ENCODE measurements around the gene DCK. TPM values are rescaled to one million over a fixed set of nuclear protein-coding genes. Genes with fewer than 3 reads are reported as not detected.

DCK gene
- 15.5 to 19.0 TPM (median 18.1 TPM) in 5 replicates for total RNA-seq (2022; extraction: Qiagen RNA extraction)

DNA sequence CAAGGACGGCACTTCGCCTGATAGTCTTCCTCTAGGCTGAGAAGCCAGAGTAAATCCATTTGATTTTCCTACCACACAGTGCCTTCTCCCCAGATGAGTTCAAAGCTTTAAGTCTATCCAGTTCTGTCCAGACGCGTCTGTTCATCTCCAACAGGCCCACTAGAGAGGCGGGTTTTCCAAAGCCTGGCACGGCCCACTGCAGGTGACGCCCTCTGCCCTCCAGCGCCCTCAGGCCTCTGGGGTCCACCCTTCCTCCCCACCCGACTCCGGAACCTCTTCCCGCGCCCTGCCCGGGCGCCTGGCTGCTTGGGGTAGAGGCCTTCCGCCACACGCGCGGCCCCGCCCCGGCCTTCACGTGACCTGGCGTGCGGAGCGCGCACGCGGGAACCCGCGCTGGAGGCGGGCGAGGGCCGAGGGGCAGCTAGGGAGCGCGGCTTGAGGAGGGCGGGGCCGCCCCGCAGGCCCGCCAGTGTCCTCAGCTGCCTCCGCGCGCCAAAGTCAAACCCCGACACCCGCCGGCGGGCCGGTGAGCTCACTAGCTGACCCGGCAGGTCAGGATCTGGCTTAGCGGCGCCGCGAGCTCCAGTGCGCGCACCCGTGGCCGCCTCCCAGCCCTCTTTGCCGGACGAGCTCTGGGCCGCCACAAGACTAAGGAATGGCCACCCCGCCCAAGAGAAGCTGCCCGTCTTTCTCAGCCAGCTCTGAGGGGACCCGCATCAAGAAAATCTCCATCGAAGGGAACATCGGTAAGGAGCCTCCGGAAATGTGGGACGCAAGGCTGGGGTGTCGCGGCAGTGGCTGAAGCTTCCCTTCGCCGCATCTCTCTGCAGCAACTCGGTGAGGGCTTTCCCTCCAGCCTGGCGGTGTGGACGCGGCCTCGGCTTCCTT is at the start of gene DCK:
DCK (plus strand) TSS at position 469 of the 888 bp plus-strand sequence; CDS start at position 656, 187 bp downstream.

Other genes with a start within 250 kb of the DCK start
- gene GRSF1, start 153.8 kb upstream of the DCK start, total RNA-seq (2022; extraction: Qiagen RNA extraction), result 70.4 to 83.3 TPM (median 74.7 TPM) in 5 replicates
- 4.2 to 6.9 TPM (median 5.8 TPM) in 5 replicates for gene MOB1B, start 91.3 kb upstream of the DCK start, total RNA-seq (2022; extraction: Qiagen RNA extraction)